Activated T-cell treated with anti-CD3 and anti-CD28 coated beads, Interleukin-2, amount 50 U/mL, for 4 hours (primary cell): ENCODE data around the gene EFCAB13. TPM values are rescaled to one million over a fixed set of nuclear protein-coding genes. Genes with fewer than 3 reads are reported as not detected.
"Not testable (repeated sequence)": the region's sequence is repeated elsewhere in the genome, so short reads cannot be mapped to it uniquely, and the experiment has no call there.

Source experiments
- ATAC-seq, 2 donors: fragments of 200-7000 bp; cut with Tn5 transposase; one replicate each; pipeline ENCODE4 v1.10.0; 2021
- DNase-seq: peaks from one replicate; pipeline ENCODE4 v3.0.0-alpha.2; 2020
- H3K27me3 Mint-ChIP-seq: one replicate; pipeline ENCODE4 v1.8.0; 2021; ENCODE audit warnings: low read depth, mixed read lengths
- H3K36me3 Mint-ChIP-seq: one replicate; pipeline ENCODE4 v1.8.0; 2022; ENCODE audit warnings: mixed read lengths; ENCODE audit not compliant: insufficient read depth
- H3K4me1 Mint-ChIP-seq: one replicate; pipeline ENCODE4 v1.8.0; 2021; ENCODE audit warnings: low read depth, mixed read lengths
- H3K4me3 Mint-ChIP-seq: one replicate; pipeline ENCODE4 v1.8.0; 2021; ENCODE audit warnings: mild to moderate bottlenecking, moderate library complexity, mixed read lengths
- H3K9me3 Mint-ChIP-seq: one replicate; pipeline ENCODE4 v1.8.0; 2021; ENCODE audit warnings: mixed read lengths
- total RNA-seq, 3 donors: library from RNA; stranded (reverse); gene quantifications; one replicate each; pipeline ENCODE4 v1.2.1, GENCODE V29; 2021

The EFCAB13 gene
- total RNA-seq, 3 donors from 2014 or later = 1.1 to 2.4 (median 1.3) TPM

- ATAC-seq (no peak), DNase-seq (no peak)
- H3K36me3 Mint-ChIP-seq = peaks cover 7% of the 10 kb centered on the region
- H3K4me3 Mint-ChIP-seq = no peak overlapping the region
- H3K9me3 Mint-ChIP-seq = no peaks in the 10 kb centered on the region
- H3K27me3 Mint-ChIP-seq = no peaks in the 10 kb centered on the region
- no peaks in the 10 kb centered on the region for H3K4me1 Mint-ChIP-seq
These were observed 77.3 kb downstream of the EFCAB13 start for GRCh38 chr17:47401100-47401499.

- ATAC-seq = no peak
- H3K4me1 Mint-ChIP-seq = no peaks in the 10 kb centered on the region
These were observed 80.3 kb downstream of the EFCAB13 start for GRCh38 chr17:47404006-47404405.

DNA sequence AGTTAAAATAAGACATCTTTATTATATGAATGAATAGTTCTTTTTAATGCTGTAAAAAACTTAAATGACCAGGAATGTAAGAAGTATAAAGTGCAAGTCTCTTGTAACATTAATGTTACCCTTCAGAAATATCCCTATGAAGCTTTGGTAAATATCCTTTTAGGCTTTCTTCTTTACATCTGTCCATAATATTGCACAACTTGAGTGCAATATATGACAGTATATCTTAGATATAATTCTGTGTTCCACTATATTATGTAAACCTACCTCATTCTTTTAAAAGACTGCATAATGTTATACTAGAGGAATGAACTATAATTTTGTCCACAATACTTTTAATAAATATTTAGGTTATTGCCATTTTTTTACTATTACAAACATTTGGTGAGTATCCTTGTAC is 81.1 kb downstream of the EFCAB13 start:
- H3K27me3 Mint-ChIP-seq = no peaks in the 10 kb centered on the region
- no peak overlapping the region for H3K4me3 Mint-ChIP-seq
- no peaks in the 10 kb centered on the region for H3K4me1 Mint-ChIP-seq
- ATAC-seq = no peak
- no peaks in the 10 kb centered on the region for H3K9me3 Mint-ChIP-seq
- DNase-seq = no peak
- peaks cover 6% of the 10 kb centered on the region for H3K36me3 Mint-ChIP-seq

More at GRCh38 chr17:47404006-47404405, 80.3 kb downstream of the EFCAB13 start:
- DNase-seq = no peak
- Mint-ChIP-seq H3K27me3 (no peaks in the 10 kb centered on the region), H3K4me3 (no peak overlapping the region), H3K9me3 (no peaks in the 10 kb centered on the region), H3K36me3 (peaks cover 4% of the 10 kb centered on the region)

DNA sequence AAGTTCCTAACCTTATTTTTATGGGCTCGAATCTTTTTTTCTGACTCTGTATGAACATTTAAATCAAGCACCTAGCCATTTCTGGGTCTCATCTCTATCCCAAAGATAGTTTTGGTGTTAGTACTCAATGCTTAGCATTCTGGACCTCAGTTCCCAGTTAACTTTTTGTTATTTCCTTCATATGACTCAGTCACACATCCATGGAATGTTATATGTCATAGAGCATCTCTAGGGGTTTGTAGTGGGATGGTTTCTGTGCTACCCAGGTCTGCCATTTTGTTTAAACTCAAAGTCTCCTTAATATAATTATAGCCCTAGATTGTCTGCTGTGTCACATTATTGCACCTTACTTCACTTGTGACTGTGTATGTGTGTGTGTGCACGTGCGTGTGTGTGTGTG is 90.1 kb downstream of the EFCAB13 start:
- Mint-ChIP-seq H3K36me3 (peaks cover 17% of the 10 kb centered on the region), H3K27me3 (no peaks in the 10 kb centered on the region), H3K9me3 (no peaks in the 10 kb centered on the region), H3K4me1 (no peaks in the 10 kb centered on the region), H3K4me3 (no peak overlapping the region)
- DNase-seq = no peak
- no peak for ATAC-seq

DNA sequence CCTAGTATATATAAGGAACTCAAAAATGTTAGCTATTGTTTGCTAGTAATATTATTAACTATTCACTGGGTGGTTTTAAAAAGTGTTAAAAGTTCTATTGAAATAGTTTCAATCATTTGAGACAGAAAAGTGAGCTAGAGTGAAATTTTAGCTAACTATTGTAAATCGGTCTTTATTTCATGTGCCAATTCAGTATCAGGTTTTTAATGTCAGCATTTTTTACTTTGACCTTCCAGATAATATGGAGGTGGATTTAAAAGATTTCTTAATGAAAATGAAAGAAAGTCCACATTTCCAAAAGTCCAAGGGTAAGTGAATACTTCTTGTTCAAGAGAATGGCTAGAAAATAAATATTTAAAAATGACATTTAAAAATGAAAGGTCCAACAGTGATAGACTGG is 90.9 kb downstream of the EFCAB13 start:
- no peak overlapping the region for H3K4me3 Mint-ChIP-seq
- no peaks in the 10 kb centered on the region for H3K4me1 Mint-ChIP-seq
- H3K27me3 Mint-ChIP-seq = no peaks in the 10 kb centered on the region
- DNase-seq = no peak
- no peak for ATAC-seq
- no peaks in the 10 kb centered on the region for H3K9me3 Mint-ChIP-seq
- H3K36me3 Mint-ChIP-seq = peaks cover 17% of the 10 kb centered on the region

- peak overlapping the region; percentile 59 for H3K4me3 Mint-ChIP-seq
- H3K9me3 Mint-ChIP-seq = no peaks in the 10 kb centered on the region
- H3K36me3 Mint-ChIP-seq = peaks cover 21% of the 10 kb centered on the region
- H3K27me3 Mint-ChIP-seq = peaks cover 13% of the 10 kb centered on the region
- peaks cover 5% of the 10 kb centered on the region for H3K4me1 Mint-ChIP-seq
- no peak for DNase-seq
- ATAC-seq = peak; percentile 41 to 66
These were observed 99.9 kb downstream of the EFCAB13 start for GRCh38 chr17:47423406-47424295.

- Mint-ChIP-seq H3K27me3 (peaks cover 13% of the 10 kb centered on the region), H3K36me3 (peaks cover 24% of the 10 kb centered on the region)
- not testable (repeated sequence) for DNase-seq, H3K4me3 Mint-ChIP-seq, H3K9me3 Mint-ChIP-seq, H3K4me1 Mint-ChIP-seq
- peak in 1 of 2 donors; percentile 41 for ATAC-seq
These were observed 101.5 kb downstream of the EFCAB13 start for GRCh38 chr17:47425233-47425632.

DNA sequence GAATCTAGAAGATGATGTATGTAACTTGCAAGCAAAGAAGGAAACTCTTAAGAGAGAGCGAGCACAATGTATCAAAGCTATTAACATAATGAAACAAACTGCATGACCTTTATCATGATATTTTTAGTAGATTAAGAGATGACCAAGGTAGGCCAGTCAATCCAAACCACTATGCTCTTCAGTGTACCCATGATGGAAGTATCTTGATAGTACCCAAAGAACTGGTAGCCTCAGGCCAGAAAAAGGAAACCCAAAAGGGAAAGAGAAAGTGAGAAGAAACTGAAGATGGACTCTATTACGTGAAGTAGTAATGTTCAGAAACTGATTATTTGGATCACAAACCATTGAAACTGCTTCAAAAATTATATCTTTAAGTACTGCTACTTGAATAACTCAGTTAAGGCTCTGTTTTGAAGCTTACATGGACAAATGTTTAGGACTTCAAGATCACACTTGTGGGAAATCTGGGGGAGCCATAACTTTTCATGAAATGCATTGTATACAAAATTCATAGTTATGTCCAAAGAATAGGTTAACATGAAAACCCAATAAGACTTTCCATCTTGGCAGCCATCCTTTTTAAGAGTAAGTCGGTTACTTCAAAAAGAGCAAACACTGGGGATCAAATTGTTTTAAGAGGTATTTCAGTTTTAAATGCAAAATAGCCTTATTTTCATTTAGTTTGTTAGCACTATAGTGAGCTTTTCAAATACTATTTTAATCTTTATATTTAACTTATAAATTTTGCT is 102.3 kb downstream of the EFCAB13 start:
- Mint-ChIP-seq H3K27me3 (peaks cover 13% of the 10 kb centered on the region), H3K36me3 (peaks cover 24% of the 10 kb centered on the region)
- DNase-seq, ATAC-seq, H3K9me3 Mint-ChIP-seq, H3K4me3 Mint-ChIP-seq, H3K4me1 Mint-ChIP-seq: not testable (repeated sequence)

GRCh38 chr17:47427985-47428384 is 104.2 kb downstream of the EFCAB13 start:
- H3K9me3 Mint-ChIP-seq = no peaks in the 10 kb centered on the region
- DNase-seq = no peak
- peaks cover 12% of the 10 kb centered on the region for H3K27me3 Mint-ChIP-seq
- H3K4me3 Mint-ChIP-seq = no peak overlapping the region
- H3K4me1 Mint-ChIP-seq = peaks cover 5% of the 10 kb centered on the region
- no peak for ATAC-seq
- peaks cover 29% of the 10 kb centered on the region for H3K36me3 Mint-ChIP-seq

- H3K4me1 Mint-ChIP-seq, DNase-seq, H3K27me3 Mint-ChIP-seq, ATAC-seq, H3K4me3 Mint-ChIP-seq: not testable (repeated sequence)
- Mint-ChIP-seq H3K9me3 (peaks cover 17% of the 10 kb centered on the region), H3K36me3 (peaks cover 27% of the 10 kb centered on the region)
These were observed 108.5 kb downstream of the EFCAB13 start for GRCh38 chr17:47432240-47432639.

DNA sequence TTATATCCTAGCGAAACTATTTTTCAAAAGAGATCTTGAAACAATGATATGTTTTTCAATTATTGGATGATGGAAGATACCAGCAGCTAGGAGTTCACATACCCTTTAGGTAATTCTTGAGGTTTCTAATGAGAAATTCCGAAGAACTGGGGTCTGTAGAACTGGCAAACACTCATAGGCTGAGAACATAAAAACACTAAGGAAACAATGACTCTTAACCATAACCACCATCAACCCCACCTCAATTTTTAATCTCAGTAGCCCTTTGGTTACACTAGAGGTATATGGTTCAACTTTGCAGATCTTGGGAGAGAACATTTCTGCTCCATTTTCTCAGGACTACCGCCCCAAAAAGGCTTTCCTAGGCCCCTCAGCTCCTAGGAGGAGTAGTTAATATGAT is 141.4 kb downstream of the EFCAB13 start:
- DNase-seq = no peak
- no peaks in the 10 kb centered on the region for H3K27me3 Mint-ChIP-seq
- H3K9me3 Mint-ChIP-seq = no peaks in the 10 kb centered on the region
- ATAC-seq = no peak
- H3K4me1 Mint-ChIP-seq = no peaks in the 10 kb centered on the region
- no peak overlapping the region for H3K4me3 Mint-ChIP-seq
- peaks cover 12% of the 10 kb centered on the region for H3K36me3 Mint-ChIP-seq

- DNase-seq, ATAC-seq, H3K27me3 Mint-ChIP-seq: not testable (repeated sequence)
These were observed 143.2 kb downstream of the EFCAB13 start for GRCh38 chr17:47466976-47467375.

DNA sequence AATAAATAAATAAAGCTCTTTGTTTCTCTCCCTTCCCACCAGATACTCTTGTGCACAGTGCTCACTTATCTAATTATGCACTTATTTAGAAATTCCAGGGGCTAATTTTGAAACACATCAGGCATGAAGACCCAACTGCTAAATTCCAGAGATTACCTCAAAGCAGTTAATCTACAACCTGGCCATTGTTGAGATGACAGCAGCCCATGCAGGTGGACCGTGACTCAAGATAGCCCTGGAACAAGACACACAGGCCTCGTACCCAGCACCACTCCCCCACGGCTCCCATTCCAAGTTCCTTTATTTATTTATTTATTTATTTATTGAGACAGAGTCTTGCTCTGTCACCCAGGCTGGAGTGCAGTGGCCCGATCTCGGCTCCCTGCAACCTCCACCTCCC is 147.1 kb downstream of the EFCAB13 start:
- H3K9me3 Mint-ChIP-seq = no peaks in the 10 kb centered on the region
- H3K4me1 Mint-ChIP-seq = no peaks in the 10 kb centered on the region
- ATAC-seq (no peak), DNase-seq (no peak)
- no peak overlapping the region for H3K4me3 Mint-ChIP-seq
- H3K36me3 Mint-ChIP-seq = peaks cover under 1% of the 10 kb centered on the region
- no peaks in the 10 kb centered on the region for H3K27me3 Mint-ChIP-seq

More at GRCh38 chr17:47466976-47467375, 143.2 kb downstream of the EFCAB13 start:
- not testable (repeated sequence) for H3K4me1 Mint-ChIP-seq, H3K36me3 Mint-ChIP-seq, H3K4me3 Mint-ChIP-seq, H3K9me3 Mint-ChIP-seq

DNA sequence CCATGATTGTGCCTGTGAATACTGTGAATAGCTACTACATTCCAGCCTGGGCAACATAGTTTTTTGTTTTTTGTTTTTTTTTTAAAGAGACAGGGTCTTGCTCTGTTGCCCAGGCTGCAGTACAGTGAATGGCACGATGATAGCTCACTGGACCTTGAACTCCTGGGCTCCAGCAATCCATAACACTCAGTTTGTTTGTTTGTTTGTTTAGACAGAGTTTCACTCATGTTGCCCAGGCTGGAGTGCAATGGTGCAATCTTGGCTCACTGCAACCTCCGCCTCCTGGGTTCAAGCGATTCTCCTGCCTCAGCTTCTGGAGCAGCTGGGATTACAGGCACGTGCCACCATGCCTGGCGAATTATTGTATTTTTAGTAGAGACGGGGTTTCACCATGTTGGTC is 148.3 kb downstream of the EFCAB13 start:
- H3K4me3 Mint-ChIP-seq, H3K4me1 Mint-ChIP-seq, H3K9me3 Mint-ChIP-seq, DNase-seq, H3K27me3 Mint-ChIP-seq, H3K36me3 Mint-ChIP-seq, ATAC-seq: not testable (repeated sequence)
